Measurements from ENCODE around the gene MYL4. TPM values are rescaled to one million over a fixed set of nuclear protein-coding genes. Genes with fewer than 3 reads are reported as not detected.
"Not testable (repeated sequence)": the region's sequence is repeated elsewhere in the genome, so short reads cannot be mapped to it uniquely, and the experiment has no call there.

Gene MYL4
- total and polyA plus RNA-seq, 10 of the 15 experiments (the other 5 are each of a cell fraction or from before 2014, with no cell fraction given), result 0.23 to 1.6 (median 0.58) TPM; not detected in 3

GRCh38 chr17:47172696-47173565 is 36.2 kb upstream of the MYL4 start (continued):
- TF ChIP-seq USF1 (IDR thresholded peaks at IDR 0.05; ENCODE audit: borderline replicate concordance, extremely low read length, insufficient read depth, low read depth, low read length) (no peak), E2F4 (IDR thresholded peaks at IDR 0.05; ENCODE audit: low read depth, low read length) (no peak), NFXL1 (IDR thresholded peaks at IDR 0.05; ENCODE audit: borderline replicate concordance) (no peak)

GRCh38 chr17:47174823-47175222 is 34.3 kb upstream of the MYL4 start:
- not testable (repeated sequence) for DNase-seq (ENCODE audit: low read depth, low spot score)
- 90% methylated on average over 8 of the region's 8 CpGs for WGBS (ENCODE audit: insufficient coverage, insufficient replicate concordance, low lambda C conversion rate, missing lambda C conversion rate)

More at GRCh38 chr17:47174823-47175222, 34.3 kb upstream of the MYL4 start:
- SMC1A ChIA-PET (ENCODE audit: uncharacterized antibody, unreplicated experiment), result interaction anchor here (1.0 kb wide), 1 partner anchor 11 kb away, joined by 3 read pairs; no protein-coding TSS in a partner anchor
- BruUV-seq (replicated peaks); H3K9me3 ChIP-seq (replicated peaks; ENCODE audit: control insufficient read depth, insufficient read depth, low read length); FAIRE-seq; H3K9ac ChIP-seq (ENCODE audit: control insufficient read depth, insufficient read depth, low read length); H3K27ac ChIP-seq (ENCODE audit: control insufficient read depth, insufficient read depth); in situ Hi-C loops (cut with MboI); intact Hi-C loops (cut with micrococcal nuclease; ENCODE audit: unreplicated experiment); H3K4me2 ChIP-seq (ENCODE audit: control insufficient read depth, insufficient read depth); H3K27me3 ChIP-seq (replicated peaks in 1 of 2; ENCODE audit: control insufficient read depth in 2 of 2, insufficient read depth in 2 of 2, low read length in 1 of 2); H2AFZ ChIP-seq (ENCODE audit: control insufficient read depth, low read depth, low read length); H3K4me1 ChIP-seq (ENCODE audit: control insufficient read depth, insufficient read depth, low read length); H4K20me1 ChIP-seq (ENCODE audit: control insufficient read depth, insufficient read depth); ATAC-seq; H3K4me3 ChIP-seq: not testable (repeated sequence)
- H3K79me2 ChIP-seq (ENCODE audit: control insufficient read depth, insufficient read depth, low read length), result peaks cover 79% of the 10 kb centered on the region
- peaks cover 3 to 14% of the 10 kb centered on the region in 2 experiments; a peak in 3 of 4 replicates for H3K36me3 ChIP-seq (ENCODE audit: control insufficient read depth in 2 of 2, insufficient read depth in 2 of 2, low read length in 1 of 2)
- CTCF ChIA-PET, result interaction anchor here (1.0 kb wide), 1 partner anchor 23 kb away, joined by 4 read pairs; no protein-coding TSS in a partner anchor
- POLR2A ChIA-PET, result interaction anchor here (0.6 kb wide), 1 partner anchor 14 kb away, joined by 3 read pairs; no protein-coding TSS in a partner anchor
- RAD21 ChIA-PET (ENCODE audit: unreplicated experiment), result interaction anchor here (1.0 kb wide), 1 partner anchor 29 kb away, joined by 3 read pairs; no protein-coding TSS in a partner anchor
- peak in 1 of 2 experiments; percentile 69; a peak in 1 of 4 replicates for TF ChIP-seq ETV6 (conservative IDR thresholded peaks at IDR 0.05 in 1 of 2, IDR thresholded peaks at IDR 0.05 in 1 of 2; ENCODE audit: borderline replicate concordance in 1 of 2, low read depth in 1 of 2)

Measured in GM12878 (cell line).